GM15510 (cell line): ENCODE results near the gene KLHL40.

Experiments
- POLR2A ChIP-seq: IDR thresholded peaks from 3 replicates; pipeline ENCODE4 v1.6.1; 2011; ENCODE audit warnings: borderline replicate concordance; ENCODE audit not compliant: insufficient read length; ENCODE audit errors: extremely low read depth

KLHL40 gene

DNA sequence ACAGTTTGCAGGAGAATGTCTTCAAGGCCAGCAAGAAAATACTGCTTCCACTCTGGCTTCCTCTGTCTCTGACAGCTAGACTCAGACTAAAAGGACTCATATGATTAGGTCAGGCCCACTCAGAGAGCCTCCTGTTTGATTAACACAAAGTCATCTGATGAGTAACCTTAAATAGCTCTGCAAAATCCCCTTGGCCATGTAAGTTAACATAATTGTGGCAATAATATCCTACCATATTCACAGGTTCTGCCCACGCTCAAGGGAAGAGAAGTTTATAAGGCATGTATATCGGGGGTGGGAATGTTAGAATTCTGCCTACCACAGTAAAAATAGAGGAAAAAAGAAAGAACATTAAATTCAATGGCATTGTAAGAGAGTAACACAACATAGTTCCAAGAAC is 37.9 kb downstream of the KLHL40 start:
- TF ChIP-seq POLR2A, result no peak

- no peak for TF ChIP-seq POLR2A
Observed at GRCh38 chr3:42725454-42725853, 40.1 kb downstream of the KLHL40 start.

DNA sequence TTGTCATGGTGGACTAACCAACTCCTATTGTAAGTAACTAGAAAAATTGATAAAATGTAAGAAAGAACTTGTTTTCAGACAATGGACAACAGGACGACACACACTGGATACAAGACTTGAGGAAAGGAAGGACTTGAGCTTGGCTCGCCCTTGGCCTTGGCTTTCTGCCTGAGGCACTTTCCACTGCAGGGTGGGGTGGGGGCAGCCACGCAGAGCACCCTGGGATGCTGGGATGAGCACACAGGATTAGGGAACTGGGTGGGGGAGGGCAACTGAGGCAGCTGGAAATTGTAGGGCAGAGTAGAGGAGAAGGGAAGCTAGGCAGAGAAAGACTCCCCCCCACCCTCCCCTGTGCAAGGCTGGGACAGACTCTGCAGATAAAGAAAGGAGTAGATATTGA is 42.7 kb downstream of the KLHL40 start:
- TF ChIP-seq POLR2A, result no peak

- no peak for TF ChIP-seq POLR2A
Observed at GRCh38 chr3:42728668-42729364, 43.5 kb downstream of the KLHL40 start.

DNA sequence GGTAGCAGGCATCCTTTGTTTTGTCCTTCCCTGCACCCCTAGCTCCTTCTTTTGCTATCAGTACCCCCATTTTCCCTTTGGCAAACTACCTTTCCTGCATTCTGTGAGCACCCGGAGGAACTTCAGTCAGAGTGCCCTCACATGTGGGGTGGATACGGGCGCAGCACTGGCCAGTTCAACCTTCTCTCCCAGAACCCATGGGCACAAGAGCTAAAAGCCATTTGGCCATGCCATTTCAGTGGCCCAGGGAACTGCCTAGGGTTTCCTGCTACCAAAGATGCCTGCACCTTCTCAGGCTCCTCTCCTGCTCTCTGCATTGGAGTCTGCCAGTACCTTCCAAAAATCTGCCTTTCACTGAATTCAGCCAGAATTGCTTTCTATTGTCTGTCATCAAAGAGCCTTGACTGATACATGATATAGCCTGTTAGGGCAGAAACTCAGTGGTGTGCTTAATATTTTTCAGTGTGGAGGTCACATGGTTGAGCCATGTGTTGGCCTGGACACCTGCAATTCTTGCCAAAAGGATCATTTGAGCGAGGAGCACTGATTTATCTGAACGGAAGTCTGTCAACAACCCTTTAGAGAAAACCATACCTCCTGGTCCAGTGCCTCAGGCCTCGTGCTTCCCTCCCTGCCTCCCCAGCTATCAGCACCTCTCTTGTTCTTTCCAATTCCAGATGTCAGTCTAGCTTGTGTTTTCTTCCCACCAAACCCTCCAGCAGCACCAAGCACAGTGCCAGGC is 44.2 kb downstream of the KLHL40 start:
- no peak for TF ChIP-seq POLR2A

- no peak for TF ChIP-seq POLR2A
Observed at GRCh38 chr3:42730294-42730693, 45.0 kb downstream of the KLHL40 start.

GRCh38 chr3:42730706-42731420 is 45.5 kb downstream of the KLHL40 start:
- no peak for TF ChIP-seq POLR2A

GRCh38 chr3:42731476-42732195 is 46.3 kb downstream of the KLHL40 start:
- TF ChIP-seq POLR2A, result no peak

DNA sequence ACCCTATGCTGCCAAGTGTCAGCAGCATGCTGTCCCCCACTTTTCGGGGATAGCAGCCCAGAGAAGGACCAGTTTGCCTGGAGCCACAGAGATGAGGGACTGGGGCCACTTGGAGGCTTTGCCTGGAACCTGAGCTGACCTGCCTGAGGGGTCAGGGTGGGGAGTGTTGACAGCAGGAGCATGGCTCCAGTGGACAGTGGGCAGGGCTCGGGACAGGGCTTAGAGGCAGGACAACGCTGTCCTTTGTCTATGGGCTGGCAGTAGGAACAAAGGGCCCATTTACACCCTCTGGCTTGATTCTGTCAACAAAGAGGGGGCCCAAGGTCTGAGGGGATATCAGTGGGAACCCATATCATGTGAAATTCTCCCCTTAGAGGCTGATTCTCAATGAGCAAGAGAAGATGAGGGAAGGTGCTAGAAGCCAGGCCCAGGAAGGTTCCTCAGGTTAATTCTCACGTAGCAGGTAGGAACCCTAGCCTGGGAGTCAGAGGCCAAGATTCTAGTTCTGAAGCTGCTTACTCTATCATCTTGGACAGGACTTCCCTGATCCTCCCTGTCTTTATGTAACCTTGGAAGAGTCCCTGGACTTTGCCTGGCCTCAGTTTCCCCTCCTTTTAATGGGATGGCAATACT is 47.0 kb downstream of the KLHL40 start:
- no peak for TF ChIP-seq POLR2A

DNA sequence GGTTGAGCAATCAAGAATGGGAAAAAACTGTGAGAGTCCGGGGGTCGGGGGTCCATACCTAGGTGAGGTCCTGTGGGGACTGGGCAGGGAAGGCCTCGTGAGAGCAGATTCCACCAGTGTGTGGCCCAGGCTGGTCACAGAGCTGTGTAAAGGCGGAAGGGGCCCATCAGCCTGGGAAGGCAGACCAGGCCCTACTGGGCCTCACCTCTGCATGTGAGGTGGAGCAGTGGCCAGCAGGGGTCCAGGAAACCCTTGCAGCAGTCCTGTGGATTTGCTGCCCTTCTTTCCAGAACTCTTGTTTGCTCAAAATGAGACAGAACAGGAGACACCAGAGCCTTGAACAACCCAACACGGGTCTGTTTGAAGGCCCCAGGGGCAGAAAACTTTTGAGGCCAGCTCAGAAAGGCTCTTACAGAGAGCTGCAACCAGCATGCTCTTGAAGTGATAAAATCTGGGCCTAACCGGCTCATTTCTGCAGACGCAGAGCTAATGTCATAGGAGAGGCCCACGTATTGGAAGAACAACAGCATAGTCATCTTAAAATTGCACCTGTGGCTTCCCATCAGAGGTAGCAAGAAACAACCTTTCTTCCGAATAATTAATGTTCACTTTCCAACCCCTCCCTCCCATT is 47.6 kb downstream of the KLHL40 start:
- no peak for TF ChIP-seq POLR2A

GRCh38 chr3:42733501-42734262 is 48.3 kb downstream of the KLHL40 start:
- no peak for TF ChIP-seq POLR2A

DNA sequence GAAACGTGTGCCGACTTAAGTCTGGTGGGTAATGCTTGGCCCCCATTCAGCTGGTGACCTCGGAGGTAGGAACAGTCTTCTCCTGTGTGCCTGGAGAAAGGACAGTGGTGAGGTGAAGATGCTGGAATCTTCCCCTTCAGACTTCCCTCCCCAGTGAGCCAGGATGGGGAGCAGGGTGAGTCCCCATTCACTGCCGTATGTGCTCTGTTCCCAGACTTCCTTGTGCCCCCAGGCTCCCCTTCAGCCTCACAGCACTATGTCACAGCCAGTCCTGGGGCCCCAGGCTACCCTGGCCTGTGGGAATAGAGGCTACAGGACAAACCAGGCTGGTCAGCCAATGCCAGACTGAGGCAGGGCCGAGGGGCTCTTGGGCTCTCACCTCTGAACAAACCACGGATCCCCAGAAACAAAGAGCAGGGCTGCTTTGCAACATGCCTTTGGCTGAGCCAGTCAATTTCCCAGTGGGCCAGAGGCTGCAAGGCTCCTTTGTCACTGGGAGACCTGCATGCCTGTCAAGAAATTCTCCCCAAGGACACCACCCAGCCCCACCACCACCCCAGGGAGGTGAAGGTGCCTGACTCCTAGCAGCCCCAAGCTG is 49.0 kb downstream of the KLHL40 start:
- TF ChIP-seq POLR2A, result no peak

- TF ChIP-seq POLR2A, result no peak
Observed at GRCh38 chr3:42735019-42735418, 49.7 kb downstream of the KLHL40 start.
